ENCODE data around the gene RIMS4. TPM values are rescaled to one million over a fixed set of nuclear protein-coding genes. Genes with fewer than 3 reads are reported as not detected.
A peak's percentile ranks its signal among the peaks of the same experiment; 100 is the strongest.

RIMS4 gene
- total RNA-seq, 1 experiment from 2014 or later: 4.0 TPM

DNA sequence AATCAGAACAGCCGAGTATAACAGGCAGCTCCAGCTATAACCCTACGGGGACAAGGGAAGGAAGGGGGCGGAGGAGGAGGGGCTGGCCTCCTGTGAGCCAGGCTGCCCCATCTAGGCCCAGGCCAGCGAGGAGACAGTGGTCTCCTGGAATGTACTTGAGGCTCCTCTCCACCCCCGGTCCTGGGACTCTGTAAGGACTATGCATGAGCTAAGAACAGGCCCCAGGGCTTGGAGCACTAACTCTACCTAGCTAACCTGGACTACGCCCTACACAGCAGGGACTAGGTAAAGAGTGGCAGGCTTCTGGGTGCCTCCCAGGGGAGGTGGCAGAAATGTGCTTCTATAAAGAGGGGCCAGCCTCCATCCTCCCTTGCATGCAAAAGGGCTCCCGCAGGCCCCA, 55.8 kb downstream of the RIMS4 start:
- intact Hi-C loops (cut with micrococcal nuclease; ENCODE audit: unreplicated experiment) (no loop called here), in situ Hi-C loops (cut with HindIII; ENCODE audit: low pct_unique_long_range_greater_than_20kb, low sequenced_read_pairs) (no loop called here)
- no peaks in the 10 kb centered on the region for H3K9me3 ChIP-seq (ENCODE audit: control insufficient read depth, insufficient read depth, low read depth, low read length)
- no peak overlapping the region for H3K27ac ChIP-seq (ENCODE audit: low read length)
- TF ChIP-seq POLR2AphosphoS5 (IDR thresholded peaks at IDR 0.05; ENCODE audit: low read depth, low read length): no peak
- H3K4me1 ChIP-seq (ENCODE audit: control insufficient read depth, insufficient read depth, low read length): no peaks in the 10 kb centered on the region
- no peak for DNase-seq (ENCODE audit: low read depth, low spot score)
- H3K4me3 ChIP-seq (ENCODE audit: low read depth in 2 of 2, low read length in 2 of 2): no peak overlapping the region
- CTCF ChIA-PET: interaction anchor here (0.5 to 1.0 kb wide), 2 partner anchors 14 to 15 kb away, joined by 3 to 4 read pairs; no protein-coding TSS in a partner anchor
- peak; percentile 45 for ATAC-seq
- H3K27me3 ChIP-seq (ENCODE audit: control insufficient read depth, insufficient read depth, low read length): no peaks in the 10 kb centered on the region
- BruUV-seq (replicated peaks): no TSS peak
- no peaks in the 10 kb centered on the region for H3K36me3 ChIP-seq (ENCODE audit: control insufficient read depth, insufficient read depth, low read length)
- POLR2A ChIA-PET: no interaction called here

DNA sequence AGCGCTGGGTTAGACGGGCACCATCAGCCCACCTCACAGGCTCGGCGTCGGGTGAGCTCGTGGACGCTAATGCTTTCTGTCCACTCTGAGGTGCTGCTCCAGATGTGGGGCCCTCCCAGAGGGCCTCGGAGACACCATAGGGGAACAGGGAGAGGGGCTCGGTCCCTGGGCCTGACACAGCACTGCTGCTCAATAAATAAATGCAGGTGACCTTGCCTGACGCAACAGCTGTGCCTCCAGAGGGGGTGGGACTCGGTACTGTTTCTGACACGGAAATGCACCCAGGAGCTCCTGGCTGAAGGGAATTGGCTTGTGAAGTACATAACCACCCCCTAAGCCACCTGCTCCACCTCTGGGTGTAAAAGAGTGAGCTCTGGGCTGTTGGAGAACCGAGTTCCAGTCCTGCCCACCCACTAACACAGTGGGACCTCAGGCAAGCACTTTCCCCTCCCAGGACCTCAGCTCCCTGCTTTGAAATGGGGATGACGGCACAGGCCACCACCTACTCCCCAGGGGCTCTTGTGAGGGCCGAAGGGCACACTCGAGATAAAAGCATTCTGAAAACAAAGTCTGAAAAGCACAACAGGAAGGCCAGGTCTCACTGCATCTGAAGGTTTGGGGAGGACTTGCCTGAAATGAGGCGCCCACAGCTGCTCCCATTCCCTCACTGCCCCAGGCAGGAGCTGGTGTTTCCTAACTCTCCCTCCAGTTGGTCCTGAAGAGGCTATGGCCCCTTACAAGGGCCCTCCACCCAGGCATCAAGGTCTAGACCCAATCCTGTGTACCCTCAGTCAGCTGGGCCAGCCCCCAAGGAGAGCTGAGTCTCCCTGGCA, 58.0 kb downstream of the RIMS4 start:
- H3K4me3 ChIP-seq (ENCODE audit: low read depth in 2 of 2, low read length in 2 of 2): no peak overlapping the region
- H3K36me3 ChIP-seq (ENCODE audit: control insufficient read depth, insufficient read depth, low read length): no peaks in the 10 kb centered on the region
- H3K9me3 ChIP-seq (ENCODE audit: control insufficient read depth, insufficient read depth, low read depth, low read length): no peaks in the 10 kb centered on the region
- no peak for ATAC-seq
- peaks cover 6% of the 10 kb centered on the region for H3K4me1 ChIP-seq (ENCODE audit: control insufficient read depth, insufficient read depth, low read length)
- no peak for TF ChIP-seq TCF7L2 (IDR thresholded peaks at IDR 0.05; ENCODE audit: low read depth, low read length)
- TF ChIP-seq, protein P1, sequence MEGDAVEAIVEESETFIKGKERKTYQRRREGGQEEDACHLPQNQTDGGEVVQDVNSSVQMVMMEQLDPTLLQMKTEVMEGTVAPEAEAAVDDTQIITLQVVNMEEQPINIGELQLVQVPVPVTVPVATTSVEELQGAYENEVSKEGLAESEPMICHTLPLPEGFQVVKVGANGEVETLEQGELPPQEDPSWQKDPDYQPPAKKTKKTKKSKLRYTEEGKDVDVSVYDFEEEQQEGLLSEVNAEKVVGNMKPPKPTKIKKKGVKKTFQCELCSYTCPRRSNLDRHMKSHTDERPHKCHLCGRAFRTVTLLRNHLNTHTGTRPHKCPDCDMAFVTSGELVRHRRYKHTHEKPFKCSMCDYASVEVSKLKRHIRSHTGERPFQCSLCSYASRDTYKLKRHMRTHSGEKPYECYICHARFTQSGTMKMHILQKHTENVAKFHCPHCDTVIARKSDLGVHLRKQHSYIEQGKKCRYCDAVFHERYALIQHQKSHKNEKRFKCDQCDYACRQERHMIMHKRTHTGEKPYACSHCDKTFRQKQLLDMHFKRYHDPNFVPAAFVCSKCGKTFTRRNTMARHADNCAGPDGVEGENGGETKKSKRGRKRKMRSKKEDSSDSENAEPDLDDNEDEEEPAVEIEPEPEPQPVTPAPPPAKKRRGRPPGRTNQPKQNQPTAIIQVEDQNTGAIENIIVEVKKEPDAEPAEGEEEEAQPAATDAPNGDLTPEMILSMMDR (IDR thresholded peaks at IDR 0.05): no peak
- no peak for TF ChIP-seq SIN3A (IDR thresholded peaks at IDR 0.05; ENCODE audit: borderline replicate concordance, insufficient read depth, low read depth, low read length)
- TF ChIP-seq, protein P2, sequence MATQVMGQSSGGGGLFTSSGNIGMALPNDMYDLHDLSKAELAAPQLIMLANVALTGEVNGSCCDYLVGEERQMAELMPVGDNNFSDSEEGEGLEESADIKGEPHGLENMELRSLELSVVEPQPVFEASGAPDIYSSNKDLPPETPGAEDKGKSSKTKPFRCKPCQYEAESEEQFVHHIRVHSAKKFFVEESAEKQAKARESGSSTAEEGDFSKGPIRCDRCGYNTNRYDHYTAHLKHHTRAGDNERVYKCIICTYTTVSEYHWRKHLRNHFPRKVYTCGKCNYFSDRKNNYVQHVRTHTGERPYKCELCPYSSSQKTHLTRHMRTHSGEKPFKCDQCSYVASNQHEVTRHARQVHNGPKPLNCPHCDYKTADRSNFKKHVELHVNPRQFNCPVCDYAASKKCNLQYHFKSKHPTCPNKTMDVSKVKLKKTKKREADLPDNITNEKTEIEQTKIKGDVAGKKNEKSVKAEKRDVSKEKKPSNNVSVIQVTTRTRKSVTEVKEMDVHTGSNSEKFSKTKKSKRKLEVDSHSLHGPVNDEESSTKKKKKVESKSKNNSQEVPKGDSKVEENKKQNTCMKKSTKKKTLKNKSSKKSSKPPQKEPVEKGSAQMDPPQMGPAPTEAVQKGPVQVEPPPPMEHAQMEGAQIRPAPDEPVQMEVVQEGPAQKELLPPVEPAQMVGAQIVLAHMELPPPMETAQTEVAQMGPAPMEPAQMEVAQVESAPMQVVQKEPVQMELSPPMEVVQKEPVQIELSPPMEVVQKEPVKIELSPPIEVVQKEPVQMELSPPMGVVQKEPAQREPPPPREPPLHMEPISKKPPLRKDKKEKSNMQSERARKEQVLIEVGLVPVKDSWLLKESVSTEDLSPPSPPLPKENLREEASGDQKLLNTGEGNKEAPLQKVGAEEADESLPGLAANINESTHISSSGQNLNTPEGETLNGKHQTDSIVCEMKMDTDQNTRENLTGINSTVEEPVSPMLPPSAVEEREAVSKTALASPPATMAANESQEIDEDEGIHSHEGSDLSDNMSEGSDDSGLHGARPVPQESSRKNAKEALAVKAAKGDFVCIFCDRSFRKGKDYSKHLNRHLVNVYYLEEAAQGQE (IDR thresholded peaks at IDR 0.05; ENCODE audit: insufficient read depth in 1 of 2, low read depth in 2 of 2, low read length in 1 of 2): no peak
- TF ChIP-seq POLR2AphosphoS5 (IDR thresholded peaks at IDR 0.05; ENCODE audit: low read depth, low read length): no peak; the same call in 1 of the 2 replicates
- intact Hi-C loops (cut with micrococcal nuclease; ENCODE audit: unreplicated experiment) (no loop called here), in situ Hi-C loops (cut with HindIII; ENCODE audit: low pct_unique_long_range_greater_than_20kb, low sequenced_read_pairs) (no loop called here)
- ChIA-PET CTCF (interaction anchor here (0.6 kb wide), 1 partner anchor 157 kb away, joined by 5 read pairs; the partner anchor contains the start of gene PABPC1L), POLR2A (interaction anchor here (0.7 kb wide), 1 partner anchor 33 kb away, joined by 3 read pairs; no protein-coding TSS in a partner anchor)
- H3K27me3 ChIP-seq (ENCODE audit: control insufficient read depth, insufficient read depth, low read length): no peaks in the 10 kb centered on the region
- no peak for DNase-seq (ENCODE audit: low read depth, low spot score)
- H3K27ac ChIP-seq (ENCODE audit: low read length): no peak overlapping the region; the same call in 1 of the 2 replicates
- BruUV-seq (replicated peaks): no TSS peak
